Retinal pigment epithelial cell (primary cell): ENCODE results near the gene ADH4.
A peak's percentile ranks its signal among the peaks of the same experiment; 100 is the strongest.
"Not testable (repeated sequence)": the region's sequence is repeated elsewhere in the genome, so short reads cannot be mapped to it uniquely, and the experiment has no call there.

Experiments
- DNase-seq: peaks from one replicate; pipeline ENCODE4 v3.0.0-alpha.2; 2010; ENCODE audit warnings: low read depth
- H3K4me3 ChIP-seq: 2 replicates; pipeline ENCODE4 v1.5.1; 2011; ENCODE audit warnings: mild to moderate bottlenecking, low read length, control low read depth, moderate library complexity
- TF ChIP-seq, protein P1 (sequence below): conservative IDR thresholded peaks from 2 replicates; pipeline ENCODE4 v1.5.1; 2011; ENCODE audit warnings: low read depth, low read length, control low read depth, inconsistent platforms

Gene ADH4

DNA sequence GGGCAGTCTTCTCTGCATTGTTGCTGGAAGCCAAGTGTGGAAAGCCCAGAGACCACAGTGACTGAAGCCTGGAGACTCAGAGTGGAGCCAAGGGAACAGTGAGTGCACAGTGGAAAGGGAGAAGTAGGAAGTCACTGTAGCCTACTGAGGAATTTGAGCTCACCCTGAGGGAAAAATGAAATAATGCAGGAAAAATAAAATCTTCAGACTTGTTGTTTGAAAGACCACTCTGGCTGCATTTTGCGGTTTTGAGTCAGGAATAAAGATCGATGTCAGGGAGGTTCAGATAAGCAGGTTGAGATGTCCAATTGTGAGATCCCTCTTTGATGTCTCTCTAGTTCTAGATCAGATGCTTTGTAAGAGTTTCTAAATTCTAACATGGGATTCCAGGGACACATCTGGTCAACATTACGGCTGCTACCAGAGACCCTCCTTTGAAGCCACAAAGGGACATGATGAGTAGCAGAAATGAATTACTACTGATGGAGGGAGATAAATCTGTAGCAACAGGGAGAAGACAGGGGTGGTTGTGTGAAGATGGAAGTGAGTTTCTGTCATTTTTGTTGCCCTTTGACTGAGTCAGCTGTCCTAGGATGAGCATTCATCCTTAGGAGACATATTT is 8.4 kb downstream of the ADH4 start:
- H3K4me3 ChIP-seq: no peak overlapping the region
- no peak for DNase-seq
- TF ChIP-seq, protein P1, sequence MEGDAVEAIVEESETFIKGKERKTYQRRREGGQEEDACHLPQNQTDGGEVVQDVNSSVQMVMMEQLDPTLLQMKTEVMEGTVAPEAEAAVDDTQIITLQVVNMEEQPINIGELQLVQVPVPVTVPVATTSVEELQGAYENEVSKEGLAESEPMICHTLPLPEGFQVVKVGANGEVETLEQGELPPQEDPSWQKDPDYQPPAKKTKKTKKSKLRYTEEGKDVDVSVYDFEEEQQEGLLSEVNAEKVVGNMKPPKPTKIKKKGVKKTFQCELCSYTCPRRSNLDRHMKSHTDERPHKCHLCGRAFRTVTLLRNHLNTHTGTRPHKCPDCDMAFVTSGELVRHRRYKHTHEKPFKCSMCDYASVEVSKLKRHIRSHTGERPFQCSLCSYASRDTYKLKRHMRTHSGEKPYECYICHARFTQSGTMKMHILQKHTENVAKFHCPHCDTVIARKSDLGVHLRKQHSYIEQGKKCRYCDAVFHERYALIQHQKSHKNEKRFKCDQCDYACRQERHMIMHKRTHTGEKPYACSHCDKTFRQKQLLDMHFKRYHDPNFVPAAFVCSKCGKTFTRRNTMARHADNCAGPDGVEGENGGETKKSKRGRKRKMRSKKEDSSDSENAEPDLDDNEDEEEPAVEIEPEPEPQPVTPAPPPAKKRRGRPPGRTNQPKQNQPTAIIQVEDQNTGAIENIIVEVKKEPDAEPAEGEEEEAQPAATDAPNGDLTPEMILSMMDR: no peak

GRCh38 chr4:99134586-99134985 is 9.5 kb downstream of the ADH4 start:
- TF ChIP-seq, protein P1: no peak
- no peak overlapping the region for H3K4me3 ChIP-seq
- DNase-seq: no peak

DNA sequence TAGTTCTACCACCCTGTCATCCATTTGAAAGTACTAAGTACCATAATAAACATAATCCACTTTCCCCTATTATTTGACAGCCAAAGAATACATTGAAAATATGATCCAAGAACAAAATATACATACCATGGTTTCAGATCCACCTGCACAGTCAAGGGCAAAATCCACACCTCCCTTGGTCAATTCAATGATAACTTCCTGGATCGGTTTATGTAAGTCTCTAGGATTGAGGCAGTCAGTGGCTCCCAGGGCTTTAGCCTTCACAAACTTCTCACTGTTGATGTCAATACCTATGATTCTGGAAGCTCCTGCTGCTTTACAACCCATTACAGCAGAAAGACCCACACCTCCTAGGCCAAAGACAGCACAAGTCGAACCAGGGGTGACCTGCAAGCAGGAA is 12.7 kb downstream of the ADH4 start:
- TF ChIP-seq, protein P1: no peak
- no peak for DNase-seq
- H3K4me3 ChIP-seq: no peak overlapping the region

- TF ChIP-seq, protein P1: no peak
- H3K4me3 ChIP-seq: no peak overlapping the region
- no peak for DNase-seq
Measured at GRCh38 chr4:99126376-99126775, 17.7 kb downstream of the ADH4 start.

DNA sequence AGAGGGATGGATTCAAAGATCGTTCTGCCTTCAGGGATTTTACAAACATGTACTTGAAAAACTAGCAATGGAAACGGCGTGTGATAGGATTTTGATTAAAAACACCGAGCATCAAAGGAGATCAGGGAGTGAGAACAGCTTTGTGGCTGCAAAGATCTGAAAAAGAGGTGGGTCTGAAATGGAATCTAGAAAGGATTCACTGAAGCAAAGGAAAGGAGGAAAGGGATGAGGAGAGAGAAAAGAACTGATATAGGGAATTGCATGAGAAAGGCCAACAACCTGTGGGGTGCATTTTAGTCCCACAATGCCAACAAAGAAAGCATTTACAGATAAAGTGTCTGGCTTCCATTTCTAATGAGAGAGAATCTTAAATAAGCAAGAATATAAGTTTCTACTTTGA is 23.1 kb downstream of the ADH4 start:
- no peak for DNase-seq
- TF ChIP-seq, protein P1: no peak
- H3K4me3 ChIP-seq: no peak overlapping the region

DNA sequence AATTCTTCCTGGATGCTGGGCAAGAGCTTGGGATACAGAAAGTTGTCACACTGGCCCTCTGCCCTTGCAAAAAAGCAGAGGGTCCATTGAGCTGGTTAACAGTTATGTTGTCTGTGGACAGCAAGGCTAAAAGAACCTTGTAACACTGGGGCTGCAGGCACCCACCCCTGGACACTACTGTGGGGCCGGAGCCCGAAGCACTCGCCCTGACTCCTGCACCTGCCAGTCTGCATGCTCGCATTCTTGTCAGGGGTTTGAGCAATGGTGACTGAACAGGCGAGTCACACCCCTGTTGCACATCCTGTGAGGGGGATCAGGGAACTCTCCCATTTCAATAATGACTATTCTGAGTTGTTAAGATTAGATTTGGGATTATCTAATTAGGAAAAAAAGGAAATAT is 23.6 kb downstream of the ADH4 start:
- TF ChIP-seq, protein P1: no peak
- DNase-seq: no peak

DNA sequence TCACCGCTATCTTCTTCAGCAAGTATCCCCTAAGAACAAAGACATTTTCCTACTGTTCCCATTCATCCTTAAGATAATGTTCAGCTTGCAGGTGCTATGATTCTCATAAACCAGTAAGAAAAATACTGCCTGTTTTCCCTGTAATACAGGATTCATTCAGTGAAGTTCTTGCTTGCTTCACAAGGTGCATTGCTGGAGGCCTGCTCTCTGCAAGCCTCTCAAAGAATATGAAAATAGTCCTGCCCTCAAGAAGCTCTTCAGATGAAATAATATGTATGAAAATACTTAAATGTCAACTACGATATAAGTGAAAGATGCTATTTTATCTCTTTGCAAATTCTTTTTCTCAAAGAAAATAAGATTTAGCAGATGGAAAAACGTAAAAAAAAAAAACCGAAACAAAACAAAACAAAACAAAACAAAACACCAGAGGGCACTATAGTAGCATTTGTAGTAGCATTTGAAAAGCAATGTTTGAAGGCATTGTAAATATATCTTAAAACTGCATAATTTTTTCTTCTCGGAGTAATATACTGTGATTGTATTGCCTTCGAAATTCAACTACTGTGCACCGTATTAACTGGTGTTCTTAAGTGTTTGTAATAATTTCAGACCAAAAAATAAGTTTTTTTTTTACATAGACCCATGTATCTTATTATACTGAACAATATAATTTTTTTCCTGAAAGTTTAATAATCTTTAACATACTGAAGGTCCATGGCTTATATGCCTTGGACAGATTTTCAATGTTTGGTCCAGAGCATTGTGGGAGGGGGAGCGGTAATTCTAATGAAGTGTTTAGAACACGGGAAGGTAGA is 26.0 kb downstream of the ADH4 start:
- H3K4me3 ChIP-seq: no peak overlapping the region
- TF ChIP-seq, protein P1: peak; percentile 28
- DNase-seq: no peak

More for the DNA sequence above, 23.6 kb downstream of the ADH4 start:
- H3K4me3 ChIP-seq: no peak overlapping the region

DNA sequence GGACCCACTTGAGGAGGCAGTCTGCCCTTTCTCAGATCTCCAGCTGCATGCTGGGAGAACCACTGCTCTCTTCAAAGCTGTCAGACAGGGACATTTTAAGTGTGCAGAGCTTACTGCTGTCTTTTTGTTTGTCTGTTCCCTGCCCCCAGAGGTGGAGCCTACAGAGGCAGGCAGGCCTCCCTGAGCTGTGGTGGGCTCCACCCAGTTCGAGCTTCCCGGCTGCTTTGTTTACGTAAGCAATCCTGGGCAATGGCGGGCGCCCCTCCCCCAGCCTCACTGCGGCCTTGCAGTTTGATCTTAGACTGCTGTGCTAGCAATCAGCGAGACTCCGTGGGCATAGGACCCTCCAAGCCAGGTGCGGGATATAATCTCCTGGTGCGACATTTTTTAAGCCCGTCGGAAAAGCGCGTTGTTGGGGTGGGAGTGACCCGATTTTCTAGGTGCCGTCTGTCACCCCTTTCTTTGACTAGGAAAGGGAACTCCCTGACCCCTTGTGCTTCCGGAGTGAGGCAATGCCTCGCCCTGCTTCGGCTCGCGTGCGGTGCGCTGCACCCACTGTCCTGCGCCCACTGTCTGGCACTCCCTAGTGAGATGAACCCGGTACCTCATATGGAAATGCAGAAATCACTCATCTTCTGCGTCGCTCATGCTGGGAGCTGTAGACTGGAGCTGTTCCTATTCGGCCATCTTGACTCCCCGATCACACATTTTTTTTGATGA is 26.8 kb downstream of the ADH4 start:
- not testable (repeated sequence) for H3K4me3 ChIP-seq, DNase-seq

GRCh38 chr4:99109286-99109685 is 34.8 kb downstream of the ADH4 start:
- H3K4me3 ChIP-seq, DNase-seq: not testable (repeated sequence)
